ENCODE results near the gene SLC25A13. TPM values are rescaled to one million over a fixed set of nuclear protein-coding genes. Genes with fewer than 3 reads are reported as not detected.

The SLC25A13 gene
- total and polyA plus RNA-seq, 9 of the 15 experiments (the other 6 are each of a cell fraction or from before 2014, with no cell fraction given): 21.4 to 80.2 (median 58.7) TPM

DNA sequence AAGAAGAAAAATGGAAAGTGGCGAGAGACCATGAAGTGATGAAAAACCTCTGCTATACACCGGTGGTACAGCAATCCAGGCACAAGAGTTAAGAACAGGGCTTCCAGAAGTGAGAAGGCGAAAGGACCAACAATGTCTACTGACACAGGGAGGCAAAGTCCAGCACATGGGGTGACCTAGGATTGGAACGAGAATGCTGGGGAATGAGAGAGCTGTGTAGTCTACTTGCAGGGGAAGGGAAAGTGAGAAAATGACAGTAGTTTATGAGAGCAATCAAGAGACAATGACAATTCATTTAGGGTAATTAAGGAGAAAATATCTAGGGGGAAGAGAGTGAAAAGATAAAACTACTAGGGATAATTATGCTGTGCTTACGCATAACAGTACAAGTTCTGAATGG is 169.2 kb downstream of the SLC25A13 start:
- TF ChIP-seq SRF (CRISPR knock-in tag; IDR thresholded peaks at IDR 0.05): no peak
- TF ChIP-seq, protein P1, sequence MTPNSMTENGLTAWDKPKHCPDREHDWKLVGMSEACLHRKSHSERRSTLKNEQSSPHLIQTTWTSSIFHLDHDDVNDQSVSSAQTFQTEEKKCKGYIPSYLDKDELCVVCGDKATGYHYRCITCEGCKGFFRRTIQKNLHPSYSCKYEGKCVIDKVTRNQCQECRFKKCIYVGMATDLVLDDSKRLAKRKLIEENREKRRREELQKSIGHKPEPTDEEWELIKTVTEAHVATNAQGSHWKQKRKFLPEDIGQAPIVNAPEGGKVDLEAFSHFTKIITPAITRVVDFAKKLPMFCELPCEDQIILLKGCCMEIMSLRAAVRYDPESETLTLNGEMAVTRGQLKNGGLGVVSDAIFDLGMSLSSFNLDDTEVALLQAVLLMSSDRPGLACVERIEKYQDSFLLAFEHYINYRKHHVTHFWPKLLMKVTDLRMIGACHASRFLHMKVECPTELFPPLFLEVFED (CRISPR knock-in tag; conservative IDR thresholded peaks at IDR 0.05): no peak
- TF ChIP-seq MCM5 (IDR thresholded peaks at IDR 0.05; ENCODE audit: low read depth): no peak
- TF ChIP-seq DIDO1 (tag; IDR thresholded peaks at IDR 0.05; ENCODE audit: low read depth): no peak
- TF ChIP-seq, protein P2, sequence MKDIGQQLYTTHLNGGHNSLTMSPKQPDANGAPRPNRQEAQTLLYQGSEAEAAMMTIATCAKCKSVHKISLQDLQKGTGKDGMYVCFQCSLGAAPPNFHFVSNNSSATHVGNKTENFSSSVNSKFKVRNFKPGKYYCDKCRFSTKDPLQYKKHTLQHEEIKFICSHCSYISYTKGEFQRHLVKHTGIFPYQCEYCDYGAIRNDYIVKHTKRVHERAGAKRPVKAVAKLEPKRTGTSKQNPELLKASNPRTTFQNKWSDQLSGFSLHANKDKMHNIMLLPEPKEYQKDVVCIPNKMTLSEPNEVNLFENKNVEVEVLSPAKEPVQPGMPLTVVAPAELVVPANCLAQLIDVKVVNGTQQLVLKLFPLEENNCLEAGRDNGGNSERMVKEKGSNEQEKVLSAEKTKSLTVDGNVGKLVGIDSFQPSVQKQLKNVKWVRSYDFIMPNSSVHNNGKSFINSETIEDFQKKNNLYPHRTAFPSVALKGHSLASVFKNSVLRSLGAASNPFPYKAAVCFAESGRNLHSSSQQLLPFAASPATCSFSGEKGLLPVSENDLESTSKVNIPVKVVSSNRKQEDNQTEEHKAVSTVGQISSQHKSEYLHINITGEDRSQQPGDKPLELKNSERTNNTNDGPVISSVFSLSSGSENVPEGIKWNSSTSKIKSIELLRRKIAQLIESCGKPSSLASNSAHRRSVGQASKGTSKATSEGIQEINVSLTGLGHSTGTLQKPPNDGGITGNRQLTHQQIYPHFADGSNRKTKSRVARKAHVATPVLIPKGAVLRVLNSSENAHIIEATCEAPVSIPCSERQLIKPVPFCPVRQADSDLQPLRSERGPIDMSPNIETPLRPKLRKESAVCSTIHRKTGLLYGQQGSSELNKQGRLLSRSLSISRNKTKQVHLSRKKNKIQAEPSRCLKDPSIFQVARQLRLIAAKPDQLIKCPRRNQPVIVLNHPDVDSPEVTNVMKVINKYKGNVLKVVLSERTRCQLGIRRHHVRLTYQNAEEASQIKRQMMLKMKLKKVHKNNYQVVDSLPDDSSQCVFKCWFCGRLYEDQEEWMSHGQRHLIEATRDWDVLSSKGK (CRISPR knock-in tag; IDR thresholded peaks at IDR 0.05): no peak
- Histone ChIP-seq H2AFZ (ENCODE audit: low read depth, low read length) (no peak overlapping the region), H4K20me1 (replicated peaks; ENCODE audit: control insufficient read depth, insufficient read depth, low read length) (no peaks in the 10 kb centered on the region), H3K9ac (ENCODE audit: insufficient read depth in 1 of 2, low read depth in 2 of 2, low read length in 2 of 2) (no peak overlapping the region), H3K79me2 (ENCODE audit: control insufficient read depth, insufficient read depth, low read length) (no peaks in the 10 kb centered on the region), H3K36me3 (ENCODE audit: control insufficient read depth, insufficient read depth, low read length) (peaks cover 28% of the 10 kb centered on the region), H3K9me3 (replicated peaks; ENCODE audit: control insufficient read depth, insufficient read depth, low read depth, low read length) (no peaks in the 10 kb centered on the region), H3K27me3 (ENCODE audit: control insufficient read depth in 2 of 2, insufficient read depth in 2 of 2, low read length in 2 of 2) (no peaks in the 10 kb centered on the region), H3K4me2 (ENCODE audit: insufficient read depth, low read length) (no peak overlapping the region), H3K4me3 (no peak overlapping the region), H3K4me1 (replicated peaks in 1 of 2; ENCODE audit: control insufficient read depth in 2 of 2, insufficient read depth in 2 of 2, low read length in 2 of 2) (no peaks in the 10 kb centered on the region), H3K9me1 (ENCODE audit: control insufficient read depth, insufficient read depth, low read length) (no peaks in the 10 kb centered on the region), H3K27ac (ENCODE audit: extremely low read depth, low read depth, low read length) (no peak overlapping the region)
- 91% methylated on average over 5 of the region's 5 CpGs for WGBS (ENCODE audit: insufficient coverage, low coverage, missing lambda C conversion rate)
- BruUV-seq (replicated peaks): no TSS peak
- DNase-seq (ENCODE audit: extremely low read depth in 1 of 4, low spot score in 3 of 4): no peak
- POLR2A ChIA-PET: interaction anchor here (0.6 to 0.7 kb wide), 3 partner anchors 20 to 26 kb away, joined by 3 read pairs; no protein-coding TSS in a partner anchor
- FAIRE-seq: no peak
- in situ Hi-C loops (cut with MboI): no loop called here
- intact Hi-C loops (cut with micrococcal nuclease): no loop called here
- CTCF ChIA-PET (ENCODE audit: low intra/inter-chr PET ratio): no interaction called here
- ATAC-seq: no peak

All from K562 (cell line).